ENCODE data around the gene NEU4. TPM values are rescaled to one million over a fixed set of nuclear protein-coding genes. Genes with fewer than 3 reads are reported as not detected.

The NEU4 gene
- total and polyA plus RNA-seq, 2 donors (not counting 1 experiment from before 2014, with no cell fraction given) = not detected

DNA sequence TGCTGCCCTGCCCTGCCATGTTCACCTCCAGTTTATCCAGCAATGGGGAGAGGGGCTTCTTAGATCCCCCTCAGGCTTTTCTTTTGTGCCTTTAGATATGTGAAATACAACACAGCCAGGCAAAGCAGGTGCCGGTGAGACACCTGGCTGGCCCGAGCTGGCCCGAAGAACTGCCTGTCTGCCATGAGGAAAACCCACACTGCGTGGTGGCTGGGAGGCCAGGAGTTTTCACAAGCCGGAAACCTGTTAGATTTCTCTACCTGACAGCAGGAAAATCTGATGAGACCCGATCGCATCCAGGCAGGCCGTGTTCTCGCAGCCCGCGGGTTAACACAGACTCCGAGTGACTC, 38.1 kb upstream of the NEU4 start:
- Histone ChIP-seq H3K4me2 (ENCODE audit: extremely low read depth, insufficient read depth, low read length) (no peak overlapping the region), H3K79me2 (ENCODE audit: control insufficient read depth, insufficient read depth, low read length) (no peaks in the 10 kb centered on the region), H3K9ac (ENCODE audit: insufficient read depth, low read length) (no peak overlapping the region), H4K20me1 (ENCODE audit: control insufficient read depth, extremely low read depth, insufficient read depth, low read length) (no peaks in the 10 kb centered on the region), H3K4me1 (ENCODE audit: control insufficient read depth, extremely low read depth, insufficient read depth, low read length) (peaks cover 6% of the 10 kb centered on the region), H3K27ac (ENCODE audit: insufficient read depth, low read length) (no peak overlapping the region), H3K36me3 (ENCODE audit: control insufficient read depth, insufficient read depth, low read length) (no peaks in the 10 kb centered on the region), H2AFZ (ENCODE audit: low read length) (no peak overlapping the region), H3K4me3 (replicated peaks in 1 of 4; ENCODE audit: control extremely low read depth in 1 of 4, insufficient read depth in 1 of 4, low read depth in 3 of 4, low read length in 4 of 4) (no peak overlapping the region), H3K27me3 (ENCODE audit: control insufficient read depth, insufficient read depth, low read length) (no peaks in the 10 kb centered on the region), H3K9me3 (ENCODE audit: control insufficient read depth, insufficient read depth, low read depth, low read length) (no peaks in the 10 kb centered on the region)
- no peak for DNase-seq (ENCODE audit: low read depth in 2 of 2)
- TF ChIP-seq EZH2 (IDR thresholded peaks at IDR 0.05; ENCODE audit: low read length, missing control alignments) (no peak), CTCF (conservative IDR thresholded peaks at IDR 0.05 in 1 of 2, IDR thresholded peaks at IDR 0.05 in 1 of 2; ENCODE audit: low read depth in 1 of 2, low read length in 2 of 2) (no peak)

DNA sequence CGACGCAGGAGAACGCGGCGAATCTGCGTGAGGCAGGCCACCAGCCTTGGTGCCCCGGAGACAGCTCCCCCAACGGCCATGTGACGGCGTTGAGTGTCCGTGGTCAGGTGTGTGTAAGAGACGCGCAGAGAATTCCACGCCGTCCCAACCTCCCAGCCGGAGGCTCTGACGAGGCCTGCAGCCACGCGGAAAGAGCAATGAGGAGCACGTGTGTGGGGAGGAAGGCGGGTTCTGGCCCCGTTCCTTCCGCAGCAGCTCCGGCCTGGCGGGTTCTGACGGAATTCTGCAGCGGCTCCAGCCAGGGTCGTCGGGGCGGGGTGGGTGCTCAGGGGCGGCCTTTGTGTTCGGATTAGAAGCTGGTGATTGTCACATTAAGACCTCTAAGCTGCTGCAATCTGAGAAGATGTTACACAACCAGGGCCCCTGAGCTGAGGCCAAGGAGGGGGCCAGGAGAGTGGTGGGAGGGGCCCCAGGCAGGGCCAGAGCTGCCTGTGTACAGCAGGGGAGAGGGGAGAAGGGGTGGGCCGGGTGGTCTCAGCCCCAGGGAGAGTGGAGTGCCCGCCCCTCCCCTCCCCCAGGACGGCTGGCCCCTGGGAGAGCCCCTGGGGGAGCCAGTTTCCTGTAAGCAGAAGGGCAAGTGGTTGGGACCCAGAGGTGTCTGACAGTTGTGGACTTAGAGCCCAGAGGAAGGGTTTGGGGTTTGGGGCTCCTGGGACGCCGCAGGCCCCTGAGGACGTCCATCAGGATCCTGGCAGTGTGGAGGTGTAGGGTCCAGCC, 37.5 kb upstream of the NEU4 start:
- Histone ChIP-seq H3K4me2 (ENCODE audit: extremely low read depth, insufficient read depth, low read length) (no peak overlapping the region), H3K27me3 (ENCODE audit: control insufficient read depth, insufficient read depth, low read length) (no peaks in the 10 kb centered on the region), H2AFZ (ENCODE audit: low read length) (no peak overlapping the region), H4K20me1 (ENCODE audit: control insufficient read depth, extremely low read depth, insufficient read depth, low read length) (no peaks in the 10 kb centered on the region), H3K9me3 (ENCODE audit: control insufficient read depth, insufficient read depth, low read depth, low read length) (no peaks in the 10 kb centered on the region), H3K79me2 (ENCODE audit: control insufficient read depth, insufficient read depth, low read length) (no peaks in the 10 kb centered on the region), H3K27ac (ENCODE audit: insufficient read depth, low read length) (no peak overlapping the region), H3K9ac (ENCODE audit: insufficient read depth, low read length) (no peak overlapping the region), H3K36me3 (ENCODE audit: control insufficient read depth, insufficient read depth, low read length) (no peaks in the 10 kb centered on the region), H3K4me1 (ENCODE audit: control insufficient read depth, extremely low read depth, insufficient read depth, low read length) (peaks cover 6% of the 10 kb centered on the region), H3K4me3 (replicated peaks in 1 of 4; ENCODE audit: control extremely low read depth in 1 of 4, insufficient read depth in 1 of 4, low read depth in 3 of 4, low read length in 4 of 4) (no peak overlapping the region)
- TF ChIP-seq EZH2 (IDR thresholded peaks at IDR 0.05; ENCODE audit: low read length, missing control alignments) (no peak), CTCF (conservative IDR thresholded peaks at IDR 0.05 in 1 of 2, IDR thresholded peaks at IDR 0.05 in 1 of 2; ENCODE audit: low read depth in 1 of 2, low read length in 2 of 2) (no peak)
- peak; percentile 24 to 58 for DNase-seq (ENCODE audit: low read depth in 2 of 2)

GRCh38 chr2:241772063-241772499, 36.9 kb upstream of the NEU4 start:
- H3K4me3 ChIP-seq (replicated peaks in 1 of 4; ENCODE audit: control extremely low read depth in 1 of 4, insufficient read depth in 1 of 4, low read depth in 3 of 4, low read length in 4 of 4) = no peak overlapping the region
- no peaks in the 10 kb centered on the region for H3K27me3 ChIP-seq (ENCODE audit: control insufficient read depth, insufficient read depth, low read length)
- H2AFZ ChIP-seq (ENCODE audit: low read length) = no peak overlapping the region
- H4K20me1 ChIP-seq (ENCODE audit: control insufficient read depth, extremely low read depth, insufficient read depth, low read length) = no peaks in the 10 kb centered on the region
- H3K27ac ChIP-seq (ENCODE audit: insufficient read depth, low read length) = no peak overlapping the region
- no peak overlapping the region for H3K9ac ChIP-seq (ENCODE audit: insufficient read depth, low read length)
- peaks cover 6% of the 10 kb centered on the region for H3K4me1 ChIP-seq (ENCODE audit: control insufficient read depth, extremely low read depth, insufficient read depth, low read length)
- no peaks in the 10 kb centered on the region for H3K9me3 ChIP-seq (ENCODE audit: control insufficient read depth, insufficient read depth, low read depth, low read length)
- DNase-seq (ENCODE audit: low read depth in 2 of 2) = no peak
- no peak for TF ChIP-seq EZH2 (IDR thresholded peaks at IDR 0.05; ENCODE audit: low read length, missing control alignments)
- no peak for TF ChIP-seq CTCF (conservative IDR thresholded peaks at IDR 0.05 in 1 of 2, IDR thresholded peaks at IDR 0.05 in 1 of 2; ENCODE audit: low read depth in 1 of 2, low read length in 2 of 2)
- no peak overlapping the region for H3K4me2 ChIP-seq (ENCODE audit: extremely low read depth, insufficient read depth, low read length)
- H3K36me3 ChIP-seq (ENCODE audit: control insufficient read depth, insufficient read depth, low read length) = no peaks in the 10 kb centered on the region
- no peaks in the 10 kb centered on the region for H3K79me2 ChIP-seq (ENCODE audit: control insufficient read depth, insufficient read depth, low read length)
